Measurements from ENCODE around the gene SEMA5B. TPM values are rescaled to one million over a fixed set of nuclear protein-coding genes. Genes with fewer than 3 reads are reported as not detected.

SEMA5B gene
- total and polyA plus RNA-seq, 12 donors, result 0.35 to 4.3 (median 1.8) TPM

DNA sequence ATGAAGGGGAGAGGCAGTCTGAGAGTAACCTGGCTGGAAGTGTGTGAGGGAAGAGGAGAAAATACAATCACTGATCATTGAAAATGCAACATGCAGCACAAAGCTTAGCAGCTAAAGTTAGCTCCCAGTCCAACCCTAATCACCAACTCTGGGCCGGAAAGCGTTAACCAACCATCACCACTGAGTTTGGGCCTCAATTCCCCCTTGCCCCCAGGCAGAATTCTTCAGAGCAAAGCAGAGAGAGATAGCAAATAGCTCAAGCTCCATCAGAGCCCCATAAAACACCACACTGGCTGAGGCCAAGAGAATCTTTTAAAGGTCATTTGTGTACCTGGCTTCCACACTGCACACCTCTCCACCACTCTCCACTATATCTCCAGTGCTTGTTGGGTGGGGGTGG is 23.1 kb upstream of the SEMA5B start:
- WGBS, 4 donors, result 89 to 100% (median 96%) methylated on average over 2 of the region's 2 CpGs
- Histone ChIP-seq H3K27me3 (no peaks in the 10 kb centered on the region), H3K36me3 (replicated peaks in 1 of 2) (no peaks in the 10 kb centered on the region), H3K4me1 (replicated peaks in 1 of 2) (no peaks in the 10 kb centered on the region), H3K27ac (no peak overlapping the region), H3K4me3 (no peak overlapping the region), H3K9me3 (replicated peaks in 1 of 3) (no peaks in the 10 kb centered on the region)
- DNase-seq, result no peak
- intact Hi-C loops (cut with DNase I), result no loop called here
- TF ChIP-seq POLR2A (IDR thresholded peaks at IDR 0.05), result no peak
- TF ChIP-seq, protein P1, sequence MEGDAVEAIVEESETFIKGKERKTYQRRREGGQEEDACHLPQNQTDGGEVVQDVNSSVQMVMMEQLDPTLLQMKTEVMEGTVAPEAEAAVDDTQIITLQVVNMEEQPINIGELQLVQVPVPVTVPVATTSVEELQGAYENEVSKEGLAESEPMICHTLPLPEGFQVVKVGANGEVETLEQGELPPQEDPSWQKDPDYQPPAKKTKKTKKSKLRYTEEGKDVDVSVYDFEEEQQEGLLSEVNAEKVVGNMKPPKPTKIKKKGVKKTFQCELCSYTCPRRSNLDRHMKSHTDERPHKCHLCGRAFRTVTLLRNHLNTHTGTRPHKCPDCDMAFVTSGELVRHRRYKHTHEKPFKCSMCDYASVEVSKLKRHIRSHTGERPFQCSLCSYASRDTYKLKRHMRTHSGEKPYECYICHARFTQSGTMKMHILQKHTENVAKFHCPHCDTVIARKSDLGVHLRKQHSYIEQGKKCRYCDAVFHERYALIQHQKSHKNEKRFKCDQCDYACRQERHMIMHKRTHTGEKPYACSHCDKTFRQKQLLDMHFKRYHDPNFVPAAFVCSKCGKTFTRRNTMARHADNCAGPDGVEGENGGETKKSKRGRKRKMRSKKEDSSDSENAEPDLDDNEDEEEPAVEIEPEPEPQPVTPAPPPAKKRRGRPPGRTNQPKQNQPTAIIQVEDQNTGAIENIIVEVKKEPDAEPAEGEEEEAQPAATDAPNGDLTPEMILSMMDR (IDR thresholded peaks at IDR 0.05), result no peak

DNA sequence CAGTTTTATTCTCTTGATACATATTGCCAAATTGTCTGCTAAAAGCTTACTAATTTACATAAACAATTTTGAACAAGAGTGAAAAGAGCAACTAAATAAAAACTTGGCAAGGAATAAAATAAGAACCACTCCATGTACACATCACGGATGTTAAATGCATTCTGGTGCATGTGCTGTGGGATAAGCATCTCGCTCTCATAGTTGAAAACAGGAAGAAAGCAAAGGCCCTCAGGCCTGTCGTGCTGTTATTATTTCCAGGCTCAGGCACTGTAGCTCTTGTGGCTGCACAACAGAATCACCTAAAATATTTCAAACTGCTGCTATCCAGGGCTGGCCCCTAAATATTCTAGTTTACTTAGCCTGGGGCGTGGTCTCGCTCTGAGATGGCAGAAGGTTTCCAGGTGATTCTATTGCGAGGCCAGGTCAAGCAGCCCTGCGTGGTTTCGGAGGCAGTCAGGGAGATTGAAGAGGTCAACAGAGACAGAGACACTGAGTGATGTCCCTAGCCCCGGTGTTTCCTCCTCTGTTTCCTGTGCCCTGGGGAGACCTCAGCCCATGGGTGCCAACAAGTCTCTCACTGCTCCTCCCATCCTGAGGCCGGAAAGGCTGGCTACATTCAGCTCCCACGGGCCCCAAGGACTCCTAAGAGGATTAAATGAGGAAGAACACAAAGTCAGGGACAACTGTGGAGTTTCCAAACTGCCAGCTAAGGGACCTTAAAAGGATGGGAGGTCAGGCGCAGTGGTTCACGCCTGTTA is 21.1 kb upstream of the SEMA5B start:
- 72 to 78% (median 77%) methylated on average over 13 of the region's 13 CpGs for WGBS, 4 donors
- intact Hi-C loops (cut with DNase I), result no loop called here
- DNase-seq, result peak in 4 of 7 donors; percentile 28 to 74 (median 44)
- Histone ChIP-seq H3K27me3 (no peaks in the 10 kb centered on the region), H3K36me3 (replicated peaks in 1 of 2) (no peaks in the 10 kb centered on the region), H3K27ac (peak overlapping the region in 1 of 5 donors; percentile 10), H3K4me3 (no peak overlapping the region), H3K4me1 (replicated peaks in 1 of 2) (no peaks in the 10 kb centered on the region), H3K9me3 (replicated peaks in 1 of 3) (no peaks in the 10 kb centered on the region)
- TF ChIP-seq, protein P1 (IDR thresholded peaks at IDR 0.05), result no peak
- TF ChIP-seq POLR2A (IDR thresholded peaks at IDR 0.05), result no peak

DNA sequence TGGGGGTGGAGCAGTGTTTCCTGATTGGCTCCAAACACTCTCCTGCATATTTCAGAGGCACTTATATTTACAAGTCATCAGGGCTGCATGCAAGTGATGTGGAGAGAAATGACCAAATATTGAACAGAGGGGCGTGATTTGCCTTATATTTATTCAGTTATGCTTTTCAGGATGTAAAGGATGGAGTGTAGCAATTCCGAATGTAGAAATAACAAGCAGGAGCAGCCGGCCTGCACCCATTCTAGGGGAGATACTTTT is 19.4 kb upstream of the SEMA5B start:
- Histone ChIP-seq H3K4me3 (no peak overlapping the region), H3K9me3 (replicated peaks in 1 of 3) (no peaks in the 10 kb centered on the region), H3K4me1 (replicated peaks in 1 of 2) (no peaks in the 10 kb centered on the region), H3K27me3 (no peaks in the 10 kb centered on the region), H3K27ac (no peak overlapping the region), H3K36me3 (replicated peaks in 1 of 2) (no peaks in the 10 kb centered on the region)
- no peak for DNase-seq
- no peak for TF ChIP-seq POLR2A (IDR thresholded peaks at IDR 0.05)
- TF ChIP-seq, protein P1 (IDR thresholded peaks at IDR 0.05), result no peak
- 81 to 90% (median 85%) methylated on average over 3 of the region's 3 CpGs for WGBS, 4 donors
- intact Hi-C loops (cut with DNase I), result no loop called here

DNA sequence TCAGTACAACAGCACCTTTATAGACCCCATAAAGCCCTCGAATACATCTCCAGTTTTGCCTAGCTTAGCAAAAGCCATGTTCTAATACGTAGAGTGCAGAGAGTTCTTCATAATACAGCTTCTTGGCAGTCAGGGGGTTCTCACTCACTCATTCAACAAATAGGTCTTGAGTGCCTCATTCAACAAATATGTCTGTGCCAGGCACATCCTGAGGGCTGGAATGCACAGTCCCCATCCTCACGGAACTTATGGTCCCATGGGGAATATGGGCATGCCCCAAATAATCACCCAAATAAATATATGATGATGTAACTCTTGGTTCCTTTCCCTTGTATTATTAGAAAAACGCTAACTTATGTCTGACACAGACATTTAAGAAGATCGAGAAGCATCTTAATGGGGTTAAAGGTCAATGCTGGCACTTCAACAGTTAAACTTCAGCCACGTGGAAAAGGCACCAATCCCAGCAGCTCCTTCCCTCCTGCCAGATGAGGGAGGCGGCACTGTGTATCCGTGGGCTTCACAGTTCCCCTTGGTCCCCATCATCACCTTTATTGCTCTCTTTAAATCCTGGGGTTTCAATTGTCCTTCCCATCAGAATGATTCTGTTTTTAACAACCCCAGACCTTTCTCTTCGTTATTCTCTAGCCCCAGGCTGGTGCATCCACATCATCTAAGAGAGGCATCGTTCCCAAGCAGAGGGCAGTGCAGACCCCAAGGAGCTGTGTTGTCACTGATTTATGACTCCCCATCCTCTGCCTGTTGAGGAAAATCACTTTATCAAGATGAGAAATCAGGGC is 18.9 kb upstream of the SEMA5B start:
- no peak for DNase-seq
- Histone ChIP-seq H3K9me3 (replicated peaks in 1 of 3) (no peaks in the 10 kb centered on the region), H3K36me3 (replicated peaks in 1 of 2) (no peaks in the 10 kb centered on the region), H3K4me1 (replicated peaks in 1 of 2) (no peaks in the 10 kb centered on the region), H3K27ac (no peak overlapping the region), H3K4me3 (no peak overlapping the region), H3K27me3 (no peaks in the 10 kb centered on the region)
- 65 to 69% (median 67%) methylated on average over 10 of the region's 10 CpGs for WGBS, 4 donors
- intact Hi-C loops (cut with DNase I), result no loop called here
- TF ChIP-seq POLR2A (IDR thresholded peaks at IDR 0.05), result no peak
- TF ChIP-seq, protein P1 (IDR thresholded peaks at IDR 0.05), result no peak
